ENCODE measurements around the gene NPR2. TPM values are rescaled to one million over a fixed set of nuclear protein-coding genes. Genes with fewer than 3 reads are reported as not detected.

NPR2 gene
- total RNA-seq, 1 experiment from 2014 or later, result 12.5 TPM

- no peak overlapping the region for H4K8ac ChIP-seq (replicated peaks; ENCODE audit: insufficient read length, low read depth, low read length)
- H3K23ac ChIP-seq (ENCODE audit: insufficient read length, low read depth, low read length), result no peak overlapping the region
- no peak for DNase-seq
- peaks cover 9% of the 10 kb centered on the region for H3K23me2 ChIP-seq (ENCODE audit: insufficient read length, low read depth, low read length, poor library complexity, severe bottlenecking)
- H2AFZ ChIP-seq (ENCODE audit: low read length), result no peak overlapping the region
- H3K9me3 ChIP-seq (ENCODE audit: control insufficient read depth, low read depth, low read length), result no peaks in the 10 kb centered on the region
- Mint-ChIP-seq H3K27me3 (ENCODE audit: low read depth) (peaks cover 5% of the 10 kb centered on the region), H3K27ac (no peak overlapping the region), H3K4me1 (peaks cover 17 to 18% of the 10 kb centered on the region in 2 experiments), H3K4me3 (no peak overlapping the region; a peak in 1 of 5 replicates), H3K36me3 (ENCODE audit: insufficient read depth in 1 of 3, low read depth in 3 of 3) (peaks cover 9 to 18% (median 16%) of the 10 kb centered on the region in 3 experiments), H3K9me3 (no peaks in the 10 kb centered on the region; a peak in 1 of 5 replicates)
- no peak overlapping the region for H2BK20ac ChIP-seq (ENCODE audit: low read depth, low read length, poor library complexity, severe bottlenecking)
- no peak overlapping the region for H2BK5ac ChIP-seq (ENCODE audit: insufficient read length, low read length)
- H3K56ac ChIP-seq (ENCODE audit: insufficient read length, low read depth, low read length), result no peak overlapping the region
- TF ChIP-seq CTCF (conservative IDR thresholded peaks at IDR 0.05), result no peak
- WGBS (ENCODE audit: extremely low coverage, insufficient read length, low lambda C conversion rate), result no CpG with 5 or more reads among the region's 7 CpGs
- no peaks in the 10 kb centered on the region for H3K27me3 ChIP-seq (ENCODE audit: insufficient read depth, low read length)
- H3K14ac ChIP-seq (ENCODE audit: insufficient read depth, low read length), result no peak overlapping the region
- no peak overlapping the region for H3K18ac ChIP-seq (ENCODE audit: insufficient read length, low read depth, low read length)
- no peak overlapping the region for H2BK15ac ChIP-seq (ENCODE audit: low read depth, low read length)
- H4K91ac ChIP-seq (ENCODE audit: insufficient read length, low read depth, low read length), result no peak overlapping the region
- no peaks in the 10 kb centered on the region for H3K4me1 ChIP-seq (ENCODE audit: insufficient read depth, low read length)
- no peak overlapping the region for H2AK5ac ChIP-seq (ENCODE audit: insufficient read length, low read length)
- no peak overlapping the region for H2BK120ac ChIP-seq (ENCODE audit: low read depth, low read length, poor library complexity, severe bottlenecking)
- H3K79me1 ChIP-seq (ENCODE audit: insufficient read depth, low read depth, low read length, poor library complexity, severe bottlenecking), result no peaks in the 10 kb centered on the region
- no peak overlapping the region for H4K5ac ChIP-seq (ENCODE audit: insufficient read length, low read depth, low read length)
- no peaks in the 10 kb centered on the region for H3K79me2 ChIP-seq (ENCODE audit: insufficient read depth, low read length)
- H3K4me2 ChIP-seq (ENCODE audit: insufficient read depth, insufficient read length, low read length), result no peak overlapping the region
- H3T11ph ChIP-seq (ENCODE audit: low read length), result no peak overlapping the region
- H3K9ac ChIP-seq (ENCODE audit: extremely low read depth, insufficient read length, low read length), result no peak overlapping the region
- H4K20me1 ChIP-seq (ENCODE audit: control insufficient read depth, insufficient read depth, insufficient read length), result no peaks in the 10 kb centered on the region
- no peak overlapping the region for H3K27ac ChIP-seq (ENCODE audit: insufficient read length, low read depth, low read length)
- H2BK12ac ChIP-seq (ENCODE audit: insufficient read length, low read depth, low read length), result no peak overlapping the region
- no peak overlapping the region for H3K4ac ChIP-seq (ENCODE audit: low read depth, low read length)
These were observed 18.7 kb downstream of the NPR2 start for GRCh38 chr9:35810122-35810521.
